SK-N-MC (cell line): ENCODE measurements around the gene EVL.

Experiments used
- EZH2 ChIP-seq: fragments of 200-600 bp; sonication (generic); IDR thresholded peaks from one replicate; pipeline ENCODE4 v1.6.1; 2017; ENCODE audit warnings: antibody characterized with exemption
- POLR2AphosphoS5 ChIP-seq: IDR thresholded peaks from 2 replicates; pipeline ENCODE4 v1.6.1; 2012; ENCODE audit warnings: mild to moderate bottlenecking, low read depth, low read length, borderline replicate concordance

DNA sequence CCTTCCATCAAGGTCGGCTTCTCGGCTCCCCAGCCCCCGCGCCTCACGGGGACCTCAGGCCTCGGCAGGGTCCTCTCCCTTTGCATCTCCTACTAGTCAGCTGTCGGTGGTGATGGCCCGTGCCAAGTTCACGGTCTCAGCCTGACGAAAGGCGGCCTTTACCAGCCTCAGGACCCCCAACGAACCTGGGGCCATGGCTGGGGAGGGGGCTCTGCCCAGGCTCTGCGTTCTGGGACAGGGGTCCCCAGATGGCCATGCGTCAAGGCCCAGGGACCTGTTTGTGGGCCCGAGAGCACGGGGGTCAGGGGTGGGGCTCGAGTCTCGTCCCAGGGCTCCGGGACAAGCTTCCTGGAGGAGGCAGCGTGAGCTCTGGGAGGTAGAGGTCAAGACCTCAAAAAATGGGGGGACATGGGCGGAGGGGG lies 127.0 kb downstream of the EVL start:
- no peak for TF ChIP-seq EZH2
- no peak for TF ChIP-seq POLR2AphosphoS5
